A172 (cell line): ENCODE results near the gene ANKRD55. TPM values are rescaled to one million over a fixed set of nuclear protein-coding genes. Genes with fewer than 3 reads are reported as not detected.
"Not testable (repeated sequence)": the region's sequence is repeated elsewhere in the genome, so short reads cannot be mapped to it uniquely, and the experiment has no call there.

ENCODE experiments used
- DNase-seq: peaks from one replicate; pipeline ENCODE4 v3.0.0-alpha.2; 2015; ENCODE audit warnings: low spot score
- total RNA-seq: library from RNA; depleted of rRNA; stranded (reverse); fragments of >200 nt; shearing (Covaris generic); gene quantifications from 2 replicates; pipeline ENCODE4 v1.2.3, GENCODE V29; 2014

ANKRD55 gene
- total RNA-seq, 1 experiment from 2014 or later = not detected

GRCh38 chr5:56102889-56103288, 130.2 kb downstream of the ANKRD55 start:
- DNase-seq = no peak

- not testable (repeated sequence) for DNase-seq
Measured at GRCh38 chr5:56102207-56102606, 130.9 kb downstream of the ANKRD55 start.

GRCh38 chr5:56101180-56101579, 131.9 kb downstream of the ANKRD55 start:
- DNase-seq = no peak

- no peak for DNase-seq
Measured at GRCh38 chr5:56100439-56101176, 132.5 kb downstream of the ANKRD55 start.

- DNase-seq = no peak
Measured at GRCh38 chr5:56099346-56099745, 133.8 kb downstream of the ANKRD55 start.

GRCh38 chr5:56097055-56097454, 136.1 kb downstream of the ANKRD55 start:
- no peak for DNase-seq

GRCh38 chr5:56095579-56096102, 137.5 kb downstream of the ANKRD55 start:
- DNase-seq = no peak

GRCh38 chr5:56094579-56095361, 138.4 kb downstream of the ANKRD55 start:
- DNase-seq = no peak

- DNase-seq = no peak
Measured at GRCh38 chr5:56093970-56094369, 139.2 kb downstream of the ANKRD55 start.

GRCh38 chr5:56092115-56092514, 141.0 kb downstream of the ANKRD55 start:
- DNase-seq = no peak

GRCh38 chr5:56091664-56092063, 141.5 kb downstream of the ANKRD55 start:
- no peak for DNase-seq

GRCh38 chr5:56090793-56091460, 142.2 kb downstream of the ANKRD55 start:
- DNase-seq = no peak

GRCh38 chr5:56088967-56089829, 143.9 kb downstream of the ANKRD55 start:
- DNase-seq = peak; percentile 75

GRCh38 chr5:56088431-56088949, 144.6 kb downstream of the ANKRD55 start:
- DNase-seq = no peak

GRCh38 chr5:56085193-56085592, 147.9 kb downstream of the ANKRD55 start:
- DNase-seq = peak; percentile 76

GRCh38 chr5:56083286-56083854, 149.8 kb downstream of the ANKRD55 start:
- no peak for DNase-seq

- peak; percentile 18 for DNase-seq
Measured at GRCh38 chr5:56081053-56081642, 152.0 kb downstream of the ANKRD55 start.

- no peak for DNase-seq
Measured at GRCh38 chr5:56080375-56081052, 152.6 kb downstream of the ANKRD55 start.

- not testable (repeated sequence) for DNase-seq
Measured at GRCh38 chr5:56079157-56079500, 154.0 kb downstream of the ANKRD55 start.
